Mesenteric fat pad (tissue), 1 donor: ENCODE measurements around the gene SRRM4. TPM values are rescaled to one million over a fixed set of nuclear protein-coding genes. Genes with fewer than 3 reads are reported as not detected.
"Not testable (repeated sequence)": the region's sequence is repeated elsewhere in the genome, so short reads cannot be mapped to it uniquely, and the experiment has no call there.

Experiments
- DNase-seq: peaks from one replicate; pipeline ENCODE4 v3.0.0-alpha.2; 2020; ENCODE audit warnings: low spot score
- total RNA-seq: library from RNA; stranded (reverse); fragmentation: NEBNext Ultra II Directional; extraction: Animal tissue kit (Norgen Biotek cat#: 25700); gene quantifications from one replicate; pipeline ENCODE4 v1.2.1, GENCODE V29; 2021
- donor health status: DM: yes; HTN: yes; CAD: no.

SRRM4 gene
- total RNA-seq, 1 donor from 2014 or later, result not detected

DNA sequence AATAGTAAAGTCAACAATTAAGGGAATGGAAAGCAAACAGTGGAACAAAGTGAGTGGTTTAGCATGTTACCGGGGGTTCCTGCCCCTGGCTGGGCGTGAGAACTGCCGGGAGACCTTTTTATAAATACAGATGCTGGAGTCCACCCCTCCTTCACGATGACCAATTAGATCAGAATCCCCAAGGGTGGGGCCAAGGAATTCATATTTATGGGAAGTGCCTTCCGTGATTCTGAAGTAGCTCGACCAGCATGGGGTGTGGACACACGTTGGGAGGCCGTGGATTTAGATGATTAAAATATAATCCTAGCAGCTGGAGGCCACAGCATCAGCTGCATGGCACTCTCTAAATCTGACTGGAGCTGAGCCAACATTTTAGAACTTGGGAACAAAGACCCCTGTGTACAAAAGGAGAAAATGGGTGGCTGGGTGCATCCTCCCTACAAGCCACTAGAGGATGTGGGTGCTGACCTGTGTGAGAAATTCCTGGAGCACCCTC, 87.9 kb downstream of the SRRM4 start:
- no peak for DNase-seq

GRCh38 chr12:119071176-119071575, 89.8 kb downstream of the SRRM4 start:
- DNase-seq, result no peak

DNA sequence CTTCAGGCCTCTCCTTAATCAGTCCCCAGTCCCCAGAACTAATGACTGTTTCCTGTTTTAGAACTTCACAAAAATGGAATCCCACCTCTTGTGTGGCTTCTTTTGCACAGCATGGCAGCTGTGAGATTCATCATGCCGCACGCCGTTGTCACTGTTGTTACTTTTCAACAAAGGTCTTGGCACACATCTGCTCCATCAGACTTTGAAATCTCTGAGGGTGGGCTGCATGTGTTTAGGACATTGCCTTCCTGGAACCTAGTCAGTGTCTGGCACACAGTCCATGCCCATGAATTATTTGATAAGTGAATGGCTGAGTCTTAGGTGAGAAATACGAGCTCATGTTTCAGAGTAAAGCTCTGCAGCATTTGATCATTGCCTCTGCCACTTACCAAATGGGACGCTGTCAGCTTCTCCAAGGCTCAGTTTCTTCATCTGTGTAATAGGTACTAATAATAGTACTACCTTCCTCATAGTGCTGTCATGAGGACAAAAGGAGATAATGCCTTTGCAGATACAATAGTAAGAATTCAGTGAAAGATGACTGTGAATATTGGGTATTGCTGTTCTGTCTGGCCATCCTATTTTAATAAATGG, 90.4 kb downstream of the SRRM4 start:
- no peak for DNase-seq

- DNase-seq, result no peak
Measured at GRCh38 chr12:119072440-119072839, 91.1 kb downstream of the SRRM4 start.

- no peak for DNase-seq
Measured at GRCh38 chr12:119075222-119075787, 94.0 kb downstream of the SRRM4 start.

DNA sequence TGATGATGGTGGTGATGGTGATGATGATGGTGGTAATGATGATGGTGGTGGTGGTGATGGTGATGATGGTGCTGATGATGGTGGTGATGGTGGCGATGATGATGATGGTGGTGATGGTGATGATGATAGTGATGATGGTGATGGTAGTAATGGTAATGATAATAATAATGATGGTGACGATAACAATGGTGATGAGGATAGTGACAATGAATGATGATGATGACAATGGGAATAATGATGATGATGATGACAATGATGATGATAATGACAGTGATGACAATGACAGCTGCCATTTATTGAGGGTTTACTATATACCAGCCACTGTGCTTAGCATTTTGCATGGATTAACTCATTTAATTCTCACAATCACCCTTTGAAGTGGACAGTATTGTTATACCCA, 94.6 kb downstream of the SRRM4 start:
- no peak for DNase-seq

DNA sequence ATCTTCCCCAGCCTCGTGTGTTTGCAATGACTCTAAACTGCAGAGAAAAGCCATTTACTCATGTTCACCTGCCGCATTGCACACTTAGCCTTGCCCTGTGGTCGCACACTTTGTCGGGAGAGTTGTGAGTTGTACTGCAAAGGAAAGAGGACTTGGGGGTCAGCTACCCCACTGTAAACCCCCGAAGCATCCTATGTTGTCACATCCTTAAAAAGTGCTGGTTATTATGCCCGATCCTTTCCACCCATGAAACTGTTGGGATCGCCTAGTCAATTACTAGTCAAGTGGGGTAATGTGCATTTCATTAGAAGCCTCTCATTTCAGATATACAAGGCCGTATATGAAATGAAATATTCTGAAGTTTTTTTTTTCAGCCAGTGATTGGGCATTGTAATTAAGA, 98.2 kb downstream of the SRRM4 start:
- no peak for DNase-seq

DNA sequence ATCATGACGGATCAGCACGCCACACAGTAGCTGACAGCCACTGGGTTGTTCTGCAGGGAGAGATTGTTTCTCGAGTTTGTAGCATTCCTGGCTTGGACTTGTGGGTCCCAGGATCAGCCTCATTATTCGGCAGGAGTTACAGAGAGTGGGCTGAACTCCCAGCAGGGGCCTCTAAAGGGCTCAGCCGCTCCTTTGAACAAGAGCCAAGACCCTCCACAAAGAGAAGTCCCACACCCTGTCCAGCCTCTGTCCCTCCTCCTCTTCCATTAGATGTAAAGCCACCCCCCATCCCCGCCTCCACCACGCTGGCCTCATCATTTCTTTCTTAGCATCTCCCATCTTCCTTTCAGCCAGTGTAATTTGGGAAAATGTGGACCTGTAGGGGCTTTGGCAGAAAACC, 100.7 kb downstream of the SRRM4 start:
- DNase-seq, result no peak

- no peak for DNase-seq
Measured at GRCh38 chr12:119082496-119082895, 101.2 kb downstream of the SRRM4 start.

- DNase-seq, result no peak
Measured at GRCh38 chr12:119088685-119089379, 107.5 kb downstream of the SRRM4 start.

GRCh38 chr12:119089380-119090013, 108.2 kb downstream of the SRRM4 start:
- DNase-seq, result no peak

DNA sequence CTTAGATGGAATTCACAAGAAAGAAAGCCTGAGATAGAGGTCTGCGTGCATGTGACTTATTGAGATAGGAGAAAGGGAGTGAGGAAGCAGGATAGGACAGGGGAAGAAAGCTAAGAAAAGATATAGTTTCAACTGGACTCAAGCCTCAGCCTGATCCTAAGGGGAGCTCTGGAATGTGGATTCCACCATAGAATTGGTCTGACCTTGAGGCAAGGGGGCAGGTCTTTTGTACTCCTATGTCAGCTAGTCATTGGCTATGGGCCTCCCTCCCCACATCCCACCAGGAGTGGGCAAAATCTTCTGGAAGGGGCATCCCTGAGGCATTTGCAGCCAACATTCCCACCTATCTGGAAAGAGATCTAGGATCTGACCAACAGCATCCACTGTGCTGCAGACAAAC, 108.9 kb downstream of the SRRM4 start:
- DNase-seq, result no peak

- DNase-seq, result no peak
Measured at GRCh38 chr12:119090865-119091264, 109.5 kb downstream of the SRRM4 start.

DNA sequence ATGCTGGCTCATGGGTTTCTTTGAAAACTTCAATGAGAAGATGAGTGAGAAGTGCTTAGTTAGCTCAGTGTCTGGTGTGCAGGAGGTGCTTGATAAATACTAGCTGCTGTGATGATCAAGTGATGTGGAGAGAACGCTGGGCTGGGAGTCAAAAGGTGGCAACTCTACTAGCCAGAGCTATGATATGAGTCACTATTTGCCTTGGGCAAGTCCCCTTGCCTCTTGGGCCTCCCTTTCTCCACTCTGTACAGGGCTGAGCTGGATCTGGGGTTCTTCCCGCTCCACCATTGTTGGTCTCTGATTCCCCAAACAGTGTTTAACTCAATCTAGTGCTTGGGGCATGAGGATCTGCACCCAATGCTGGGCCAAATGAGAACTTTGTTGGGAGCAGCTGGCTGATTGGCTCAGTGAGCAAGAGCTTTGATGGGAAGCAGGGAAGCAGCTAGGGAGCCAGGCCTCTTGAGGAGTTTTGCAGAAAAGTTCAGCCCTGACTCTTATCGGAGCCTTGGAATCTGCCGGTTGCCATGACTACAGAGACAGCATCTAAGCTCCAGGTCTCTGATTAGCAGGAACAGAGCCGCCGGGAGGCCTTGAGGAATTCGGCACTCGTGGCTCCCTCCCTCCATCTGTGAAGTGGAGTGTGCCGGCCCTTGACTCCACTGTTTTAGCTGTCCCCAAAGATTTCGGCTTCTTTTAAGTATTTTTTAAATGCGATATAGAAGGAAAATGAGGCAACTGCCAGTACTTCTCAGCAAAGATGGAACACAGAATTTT, 115.3 kb downstream of the SRRM4 start:
- no peak for DNase-seq

GRCh38 chr12:119100933-119101332, 119.6 kb downstream of the SRRM4 start:
- no peak for DNase-seq

DNA sequence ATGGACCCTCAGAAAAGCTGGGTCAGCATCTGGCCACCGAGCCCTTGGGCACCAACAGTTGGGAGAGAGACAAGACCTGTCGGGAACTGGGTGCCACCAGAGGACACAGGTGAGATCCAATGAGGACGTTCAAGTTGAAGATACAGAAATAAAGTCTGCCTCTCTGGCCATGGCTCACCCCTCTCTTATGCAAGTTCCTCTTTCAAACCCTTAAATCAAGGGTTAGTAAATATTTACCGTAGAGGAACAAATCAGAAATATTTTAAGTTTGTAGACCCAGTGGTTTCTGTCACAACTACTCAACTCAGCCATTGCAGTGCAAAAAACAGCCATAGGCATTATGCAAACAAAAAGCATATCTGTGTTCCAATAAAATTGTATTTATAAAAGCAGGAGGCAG, 120.9 kb downstream of the SRRM4 start:
- DNase-seq, result no peak

DNA sequence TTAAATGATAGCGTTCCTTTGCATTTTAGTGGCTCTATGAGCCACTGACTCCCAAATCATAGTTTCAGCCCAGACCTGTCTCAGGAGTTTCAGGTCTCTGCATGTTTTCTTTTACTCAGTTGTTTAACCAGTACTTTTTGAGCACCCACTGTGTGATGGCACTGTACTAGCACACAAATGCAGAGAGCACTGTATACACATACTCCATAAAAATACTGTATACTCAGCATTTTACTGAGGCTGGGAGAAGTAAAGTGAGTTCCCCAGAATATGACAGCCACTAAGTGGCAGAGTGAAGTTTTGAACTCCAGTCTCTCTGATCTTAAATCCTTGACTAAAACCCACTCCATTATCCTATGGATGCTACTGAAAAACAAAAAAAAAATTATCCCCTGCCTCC, 121.4 kb downstream of the SRRM4 start:
- DNase-seq, result no peak

DNA sequence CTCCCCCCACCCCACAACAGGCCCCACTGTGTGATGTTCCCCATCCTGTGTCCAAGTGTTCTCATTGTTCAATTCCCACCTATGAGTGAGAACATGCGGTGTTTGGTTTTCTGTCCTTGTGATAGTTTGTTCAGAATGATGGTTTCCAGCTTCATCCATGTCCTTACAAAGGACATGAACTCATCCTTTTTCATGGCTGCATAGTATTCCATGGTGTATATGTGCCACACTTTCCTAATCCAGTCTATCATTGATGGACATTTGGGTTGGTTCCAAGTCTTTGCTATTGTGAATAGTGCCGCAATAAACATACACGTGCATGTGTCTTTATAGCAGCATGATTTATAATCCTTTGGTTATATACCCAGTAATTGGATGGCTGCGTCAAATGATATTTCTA, 123.6 kb downstream of the SRRM4 start:
- DNase-seq, result not testable (repeated sequence)

DNA sequence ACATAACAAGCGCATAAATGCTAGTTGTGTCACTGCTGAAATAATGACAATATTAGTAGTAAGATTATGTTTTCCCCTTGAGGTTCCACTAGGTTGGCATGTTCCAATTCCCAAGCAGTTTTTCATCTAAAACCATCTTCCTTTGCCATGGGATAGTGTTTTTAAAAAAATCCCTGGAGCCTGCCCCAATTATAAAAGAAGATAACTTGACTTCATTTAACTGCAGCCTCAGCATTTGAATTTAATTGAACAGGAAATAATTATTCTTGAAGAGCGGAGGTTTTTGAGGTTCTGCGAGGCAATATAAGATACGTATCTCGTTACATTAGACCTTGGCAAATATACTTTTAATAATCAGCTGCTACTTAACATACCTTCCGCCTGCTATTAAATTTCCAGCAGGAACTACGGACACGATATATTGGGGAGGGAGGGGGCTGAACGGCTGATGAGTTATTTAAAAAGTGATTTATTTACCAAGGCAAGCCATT, 132.2 kb downstream of the SRRM4 start:
- DNase-seq, result no peak

DNA sequence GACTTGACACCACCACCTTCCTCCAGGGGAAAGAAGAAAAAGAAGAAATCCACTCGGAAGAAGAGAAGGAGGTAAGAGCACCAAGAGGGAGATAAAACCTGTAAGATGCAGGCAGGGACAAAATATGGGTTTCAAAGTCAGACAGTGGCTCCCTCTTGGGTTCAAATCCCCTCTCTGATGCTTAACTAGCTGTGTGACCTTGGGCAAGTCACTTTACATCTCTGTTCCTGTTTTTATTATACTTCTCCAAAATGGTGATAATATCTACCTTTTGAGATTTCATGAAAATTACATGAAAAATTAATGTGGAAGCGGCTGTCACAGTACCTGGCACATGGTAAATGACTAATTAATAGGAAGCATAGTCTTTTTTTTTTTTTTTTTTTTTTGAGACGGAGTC, 133.0 kb downstream of the SRRM4 start:
- no peak for DNase-seq

DNA sequence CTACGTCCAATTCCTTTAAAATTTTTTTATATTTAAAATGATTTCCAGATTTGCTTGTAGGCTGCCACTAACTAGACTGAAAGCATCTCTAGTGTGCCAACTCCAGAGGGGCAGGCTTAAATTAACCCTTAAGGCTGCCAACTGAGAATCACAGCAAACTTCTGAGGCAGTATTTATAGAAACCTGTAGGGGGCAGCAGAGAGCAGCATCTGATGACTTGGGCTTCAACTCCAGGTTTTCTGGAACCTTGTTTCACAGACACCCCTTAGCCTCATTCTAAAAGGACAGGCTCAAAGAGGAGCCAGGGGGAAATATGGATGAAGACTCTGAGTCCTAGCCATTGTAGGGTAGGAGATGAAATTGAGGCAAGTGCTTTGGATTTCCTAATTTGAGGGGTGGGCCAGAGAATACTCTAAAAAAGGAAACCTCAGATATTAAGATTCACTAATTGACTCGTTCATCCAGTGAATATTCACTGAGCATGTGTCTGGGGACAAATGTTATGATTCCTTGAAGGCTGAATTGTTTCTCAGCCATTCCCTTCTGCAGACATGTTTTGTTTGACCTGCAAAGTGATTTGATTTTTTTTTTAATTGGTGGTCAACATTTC, 134.1 kb downstream of the SRRM4 start:
- no peak for DNase-seq
